Iris pigment epithelial cell (primary cell): Measurements from ENCODE around the gene ARHGAP45.
A peak's percentile ranks its signal among the peaks of the same experiment; 100 is the strongest.

Source experiments
- DNase-seq: peaks from one replicate; pipeline ENCODE4 v3.0.0-alpha.2; 2011; ENCODE audit warnings: low read depth

The ARHGAP45 gene

GRCh38 chr19:1088416-1089010 is 21.5 kb downstream of the ARHGAP45 start:
- no peak for DNase-seq

GRCh38 chr19:1089126-1089771 is 22.3 kb downstream of the ARHGAP45 start:
- no peak for DNase-seq

GRCh38 chr19:1089891-1090290 is 22.9 kb downstream of the ARHGAP45 start:
- no peak for DNase-seq

- no peak for DNase-seq
These were observed 24.0 kb downstream of the ARHGAP45 start for GRCh38 chr19:1090731-1091543.

DNA sequence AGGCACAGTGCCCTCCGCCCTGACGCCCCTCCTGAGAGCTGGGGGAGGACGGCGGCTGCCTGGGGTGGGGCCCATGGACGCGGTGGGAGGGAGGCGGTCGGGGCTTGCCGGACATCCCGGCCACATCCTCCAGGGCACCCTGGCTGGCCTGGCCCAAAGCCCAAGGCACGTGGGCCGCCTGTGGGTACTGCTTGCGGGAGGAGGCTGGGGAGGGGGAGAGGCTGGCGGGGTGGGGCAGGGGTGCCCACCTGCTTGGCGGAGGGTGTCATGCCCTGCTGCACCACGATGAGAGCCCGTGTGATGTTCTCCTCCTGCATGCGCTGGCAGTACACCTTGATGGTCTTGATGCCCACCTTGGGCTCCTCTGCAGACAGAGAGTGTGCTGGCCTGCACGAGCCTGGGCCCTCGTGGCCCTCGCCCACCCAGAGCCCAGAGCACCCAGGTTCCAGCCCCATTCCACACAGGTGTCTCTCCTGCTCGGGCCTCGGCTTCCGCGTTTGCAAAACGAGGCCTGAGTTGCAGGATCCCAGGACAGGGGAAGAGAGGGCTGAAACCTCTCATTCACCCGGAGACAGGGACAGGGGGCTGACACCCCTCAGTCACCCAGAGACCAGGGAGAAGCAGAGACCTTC is 24.7 kb downstream of the ARHGAP45 start:
- no peak for DNase-seq

GRCh38 chr19:1093330-1093729 is 26.4 kb downstream of the ARHGAP45 start:
- DNase-seq, result no peak

GRCh38 chr19:1093811-1094553 is 27.0 kb downstream of the ARHGAP45 start:
- DNase-seq, result no peak

DNA sequence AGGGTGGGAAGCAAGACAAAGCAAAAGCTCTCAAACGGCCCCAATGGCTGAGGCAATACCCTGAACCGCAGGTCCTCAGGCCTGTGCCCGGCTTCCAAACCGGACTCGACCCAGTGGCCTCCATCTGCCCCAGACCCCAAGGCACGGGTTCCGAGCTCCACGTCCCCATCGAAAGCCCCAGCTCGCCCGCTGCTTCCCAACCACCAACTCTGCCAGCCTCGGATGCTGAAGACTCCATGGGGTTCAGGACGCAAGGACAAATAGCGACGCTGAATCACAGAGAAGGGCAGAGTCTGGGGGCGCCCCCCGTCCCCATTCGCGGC is 27.6 kb downstream of the ARHGAP45 start:
- no peak for DNase-seq

- DNase-seq, result peak; percentile 97
These were observed 28.2 kb downstream of the ARHGAP45 start, which contains the start of gene POLR2E for GRCh38 chr19:1094978-1095701. Gene POLR2E, minus strand, starts transcription at chr19:1095375. Its CDS starts 60 bp downstream, at chr19:1095315.

- DNase-seq, result no peak
These were observed 30.8 kb downstream of the ARHGAP45 start for GRCh38 chr19:1097810-1098176.

DNA sequence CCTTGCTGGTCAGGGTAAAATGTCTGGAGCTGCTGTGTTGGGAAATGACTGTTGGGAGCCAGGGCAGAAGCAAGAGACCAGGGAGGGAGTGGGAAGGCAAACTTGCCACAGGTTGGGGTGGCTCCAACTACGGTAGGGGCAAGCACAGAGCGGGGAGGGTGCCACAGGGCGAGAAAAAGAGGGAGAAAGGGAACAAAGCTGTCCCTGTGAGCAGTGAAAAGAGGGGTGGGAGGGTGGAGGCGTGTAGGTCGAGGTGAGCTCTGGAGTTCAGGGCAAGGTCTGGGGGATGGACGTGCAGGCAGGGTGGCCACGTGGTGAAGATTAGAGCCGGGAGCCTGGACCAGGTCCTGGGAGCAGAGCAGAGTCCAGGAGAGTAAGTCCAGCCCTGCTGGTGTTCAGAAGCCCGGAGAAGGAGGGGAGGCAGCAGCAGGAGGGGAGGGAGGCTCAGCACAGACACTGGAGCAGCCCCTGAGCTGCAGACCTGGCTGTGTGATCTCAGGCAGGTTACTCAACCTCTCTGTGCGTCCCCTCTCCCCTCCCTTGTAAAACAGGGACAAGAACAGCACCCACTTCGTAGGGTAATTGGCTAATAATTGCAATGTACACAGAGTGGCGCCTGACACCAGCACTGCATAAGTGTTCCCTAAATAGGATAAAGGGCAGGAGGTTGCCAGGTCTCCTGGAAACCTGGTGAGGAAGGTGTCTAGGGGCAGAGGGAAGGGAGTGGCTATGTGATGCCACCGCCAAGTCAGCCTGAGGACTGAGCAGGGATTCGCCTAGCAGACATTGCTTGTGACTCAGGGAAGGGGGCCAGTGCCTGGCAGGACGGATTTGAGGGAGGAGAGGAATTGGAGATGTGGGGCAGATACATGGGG is 31.4 kb downstream of the ARHGAP45 start:
- DNase-seq, result no peak

GRCh38 chr19:1101337-1101698 is 34.4 kb downstream of the ARHGAP45 start:
- DNase-seq, result no peak

DNA sequence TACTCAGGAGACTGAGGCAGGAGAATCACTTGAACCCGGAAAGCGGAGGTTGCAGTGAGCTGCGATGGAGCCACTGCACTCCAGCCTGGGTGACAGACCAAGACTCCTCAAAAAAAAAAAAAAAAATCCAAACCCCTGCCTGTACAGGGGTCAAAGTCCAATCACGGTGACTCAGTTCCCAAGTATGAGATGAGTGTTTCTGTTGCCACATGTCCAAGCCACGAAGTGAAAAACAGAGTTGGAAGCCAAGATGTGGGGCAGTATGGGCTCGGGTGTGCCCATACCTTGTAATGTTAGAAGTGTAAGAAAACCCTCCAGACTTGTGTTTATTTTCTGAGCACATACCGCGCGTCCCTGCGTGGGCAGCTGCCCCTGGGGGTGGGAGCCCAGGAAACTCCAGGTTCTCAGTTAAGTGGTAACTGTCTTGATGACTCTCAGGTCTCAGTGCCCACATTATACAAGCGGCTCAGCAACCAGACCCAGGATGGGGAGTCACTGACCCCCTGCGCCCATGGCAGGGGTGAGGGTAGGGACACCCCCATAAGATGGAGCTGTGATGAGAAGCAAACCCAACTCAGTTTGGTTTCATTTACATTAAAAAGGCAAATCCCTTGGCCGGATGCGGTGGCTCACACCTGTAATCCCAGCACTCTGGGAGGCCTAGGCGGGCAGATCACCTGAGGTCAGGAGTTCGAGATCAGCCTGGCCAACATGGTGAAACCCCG is 35.6 kb downstream of the ARHGAP45 start:
- peak; percentile 99 for DNase-seq

DNA sequence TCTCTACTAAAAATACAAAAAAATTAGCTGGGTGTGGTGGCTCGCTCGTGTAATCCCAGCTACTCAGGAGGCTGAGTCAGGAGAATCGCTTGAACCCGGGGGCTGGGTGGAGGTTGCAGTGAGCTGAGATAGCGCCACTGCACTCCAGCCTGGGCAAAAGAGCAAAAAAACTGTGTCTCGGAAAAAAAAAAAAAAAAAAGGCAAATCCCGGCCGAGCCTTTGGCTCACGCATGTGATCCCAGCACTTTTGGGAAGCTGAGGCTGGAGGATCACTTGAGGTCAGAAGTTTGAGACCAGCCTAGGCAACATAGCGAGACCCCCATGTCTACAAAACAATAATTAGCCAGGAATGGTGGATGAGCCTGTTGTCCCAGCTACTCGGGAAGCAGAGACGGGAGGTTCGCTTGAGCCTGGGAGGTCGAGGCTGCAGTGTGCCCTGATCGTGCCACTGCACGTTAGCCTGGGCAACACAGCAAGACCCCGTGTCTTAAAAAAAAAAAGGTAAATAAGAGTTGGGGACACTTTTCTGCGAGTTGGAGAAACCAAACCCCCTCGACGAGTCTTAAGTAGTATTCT is 36.3 kb downstream of the ARHGAP45 start:
- DNase-seq, result peak; percentile 43

GRCh38 chr19:1103708-1104310 is 36.8 kb downstream of the ARHGAP45 start, which contains the start of gene GPX4:
Gene GPX4, plus strand, starts transcription at chr19:1103994. Its CDS starts 50 bp downstream, at chr19:1104044.
- peak; percentile 99 for DNase-seq

GRCh38 chr19:1104311-1105007 is 37.5 kb downstream of the ARHGAP45 start:
- peak; percentile 72 for DNase-seq

DNA sequence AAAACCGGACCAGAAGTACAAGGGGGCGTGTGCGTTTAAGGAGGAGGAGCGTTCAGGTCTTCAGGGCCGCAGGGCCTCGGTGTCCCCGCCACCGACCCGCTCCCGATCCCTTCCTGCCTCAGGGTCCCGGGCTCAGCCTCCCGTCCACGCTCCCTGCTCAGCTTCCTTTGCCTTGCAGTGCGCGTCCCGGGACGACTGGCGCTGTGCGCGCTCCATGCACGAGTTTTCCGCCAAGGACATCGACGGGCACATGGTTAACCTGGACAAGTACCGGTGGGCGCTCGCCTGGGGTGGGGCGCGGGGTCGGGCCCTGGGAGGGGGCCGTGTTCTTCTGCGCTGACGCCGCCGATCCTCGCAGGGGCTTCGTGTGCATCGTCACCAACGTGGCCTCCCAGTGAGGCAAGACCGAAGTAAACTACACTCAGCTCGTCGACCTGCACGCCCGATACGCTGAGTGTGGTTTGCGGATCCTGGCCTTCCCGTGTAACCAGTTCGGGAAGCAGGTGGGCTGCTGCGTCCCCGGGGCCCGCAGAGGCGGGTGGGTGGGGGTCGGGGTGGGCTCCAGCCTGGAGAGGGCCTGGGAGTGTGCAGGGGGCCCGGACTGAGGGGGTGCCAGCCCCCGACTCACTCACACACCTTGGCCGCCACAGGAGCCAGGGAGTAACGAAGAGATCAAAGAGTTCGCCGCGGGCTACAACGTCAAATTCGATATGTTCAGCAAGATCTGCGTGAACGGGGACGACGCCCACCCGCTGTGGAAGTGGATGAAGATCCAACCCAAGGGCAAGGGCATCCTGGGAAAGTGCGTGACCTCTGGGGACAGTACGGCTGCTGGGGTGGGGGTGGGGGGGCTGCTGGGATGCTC is 38.3 kb downstream of the ARHGAP45 start:
- peak; percentile 60 for DNase-seq
